ENCODE data around the gene UTP4.

DNA sequence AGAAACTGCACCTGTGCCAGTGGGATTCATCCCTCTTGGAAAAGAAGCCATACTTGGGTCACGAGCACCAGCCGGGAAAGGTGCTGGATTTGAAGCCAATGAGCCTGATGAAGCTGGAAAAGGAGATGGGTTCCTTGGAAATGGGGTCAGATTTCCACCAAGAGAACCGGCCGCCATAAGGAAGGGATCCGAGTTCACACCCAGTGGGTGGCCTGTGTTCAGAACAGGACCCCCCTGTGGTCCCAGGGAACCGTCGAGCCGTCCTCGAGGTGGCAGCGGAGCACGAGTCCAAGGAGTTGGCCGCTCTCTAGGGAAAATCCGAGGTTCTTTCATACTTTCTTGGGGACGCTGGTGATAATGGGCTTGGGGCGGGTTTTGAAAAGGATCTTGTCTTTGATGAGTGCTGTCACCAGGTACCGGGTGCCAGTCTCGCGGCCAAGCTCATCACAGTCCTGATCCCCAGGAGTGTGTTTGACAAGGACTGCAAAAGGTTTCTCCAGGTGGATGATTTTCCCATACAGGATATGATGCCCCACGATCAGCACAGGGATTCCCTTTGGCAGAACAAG, 12.3 kb upstream of the UTP4 start:
- TF ChIP-seq EZH2 (IDR thresholded peaks at IDR 0.05), result no peak
- TF ChIP-seq, protein P1, sequence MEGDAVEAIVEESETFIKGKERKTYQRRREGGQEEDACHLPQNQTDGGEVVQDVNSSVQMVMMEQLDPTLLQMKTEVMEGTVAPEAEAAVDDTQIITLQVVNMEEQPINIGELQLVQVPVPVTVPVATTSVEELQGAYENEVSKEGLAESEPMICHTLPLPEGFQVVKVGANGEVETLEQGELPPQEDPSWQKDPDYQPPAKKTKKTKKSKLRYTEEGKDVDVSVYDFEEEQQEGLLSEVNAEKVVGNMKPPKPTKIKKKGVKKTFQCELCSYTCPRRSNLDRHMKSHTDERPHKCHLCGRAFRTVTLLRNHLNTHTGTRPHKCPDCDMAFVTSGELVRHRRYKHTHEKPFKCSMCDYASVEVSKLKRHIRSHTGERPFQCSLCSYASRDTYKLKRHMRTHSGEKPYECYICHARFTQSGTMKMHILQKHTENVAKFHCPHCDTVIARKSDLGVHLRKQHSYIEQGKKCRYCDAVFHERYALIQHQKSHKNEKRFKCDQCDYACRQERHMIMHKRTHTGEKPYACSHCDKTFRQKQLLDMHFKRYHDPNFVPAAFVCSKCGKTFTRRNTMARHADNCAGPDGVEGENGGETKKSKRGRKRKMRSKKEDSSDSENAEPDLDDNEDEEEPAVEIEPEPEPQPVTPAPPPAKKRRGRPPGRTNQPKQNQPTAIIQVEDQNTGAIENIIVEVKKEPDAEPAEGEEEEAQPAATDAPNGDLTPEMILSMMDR (IDR thresholded peaks at IDR 0.05), result no peak
